ENCODE data around the gene SPDEF. TPM values are rescaled to one million over a fixed set of nuclear protein-coding genes. Genes with fewer than 3 reads are reported as not detected.

Gene SPDEF
- total and polyA plus RNA-seq, 2 donors (not counting 1 experiment from before 2014, with no cell fraction given): 0.10 TPM; not detected in 1

DNA sequence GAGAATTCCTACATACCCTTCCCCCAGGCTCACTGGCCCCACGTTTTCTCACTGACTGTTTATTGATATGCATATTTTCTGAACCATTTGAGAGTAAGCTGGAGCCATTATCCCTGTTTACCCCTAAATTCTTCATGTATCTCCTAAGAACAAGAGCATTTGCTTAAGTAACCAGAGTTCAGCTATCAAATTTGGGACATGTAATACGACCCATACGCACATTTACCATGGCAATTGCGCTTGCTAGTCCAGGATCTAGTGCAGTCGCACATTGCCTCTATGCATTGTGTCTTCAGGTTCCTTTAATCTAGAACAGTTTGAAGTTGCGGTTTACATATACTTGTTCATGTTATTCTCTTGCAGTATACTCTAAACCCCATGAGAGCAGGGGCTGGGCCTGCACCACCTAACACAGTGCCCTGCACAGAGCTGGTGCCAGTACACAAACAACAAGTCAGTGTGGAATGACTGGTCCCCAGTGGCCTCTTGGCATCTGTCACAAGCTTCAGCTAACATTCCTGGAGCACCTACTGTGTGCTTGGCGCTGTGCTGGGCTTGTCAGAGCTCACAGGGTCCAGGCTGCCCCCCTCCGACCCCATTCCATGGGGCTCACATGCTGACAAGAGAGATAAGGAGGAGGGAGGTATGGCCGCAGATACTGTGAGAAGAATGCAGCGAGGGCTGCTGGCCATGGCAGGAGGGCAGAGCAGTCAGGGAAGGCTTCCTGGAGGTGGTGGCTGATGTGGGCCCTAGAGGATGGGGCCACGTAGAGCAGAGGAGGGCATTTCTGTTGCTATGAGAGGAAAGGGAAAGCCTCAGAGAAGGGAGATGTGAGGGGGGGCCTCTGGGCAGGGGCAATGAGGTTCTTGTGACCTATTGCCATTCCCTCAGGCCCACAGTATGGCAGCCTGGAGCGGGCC lies 28.1 kb downstream of the SPDEF start:
- no peaks in the 10 kb centered on the region for H3K9me3 Mint-ChIP-seq (ENCODE audit: insufficient read depth)
- peak overlapping the region; percentile 73 for H3K4me3 Mint-ChIP-seq
- H3K4me1 ChIP-seq (ENCODE audit: control insufficient read depth in 2 of 2, insufficient read depth in 2 of 2, low read length in 2 of 2): peaks cover 7 to 13% of the 10 kb centered on the region in 2 donors
- no peaks in the 10 kb centered on the region for H3K27me3 Mint-ChIP-seq
- H3K9me3 ChIP-seq (ENCODE audit: control extremely low read depth in 1 of 3, control insufficient read depth in 2 of 3, insufficient read depth in 1 of 3, low read length in 2 of 3): no peaks in the 10 kb centered on the region
- no peak overlapping the region for H3K9ac ChIP-seq (ENCODE audit: low read length)
- H3K36me3 ChIP-seq (replicated peaks in 1 of 2; ENCODE audit: control extremely low read depth in 1 of 2, control insufficient read depth in 1 of 2, extremely low read depth in 1 of 2, insufficient read depth in 2 of 2, low read length in 1 of 2): no peaks in the 10 kb centered on the region
- H3K4me1 Mint-ChIP-seq: peaks cover 10% of the 10 kb centered on the region
- no peak for ATAC-seq (ENCODE audit: low read depth)
- no peaks in the 10 kb centered on the region for H3K79me2 ChIP-seq (ENCODE audit: control insufficient read depth, insufficient read depth, low read length)
- over 99% methylated on average over 10 of the region's 12 CpGs for WGBS (ENCODE audit: insufficient coverage)
- no peak for DNase-seq
- H3K27ac ChIP-seq (ENCODE audit: low read length in 2 of 2): peak overlapping the region in 1 of 2 donors; percentile 22
- intact Hi-C loops (cut with micrococcal nuclease): loop anchor here (1.0 to 10.0 kb wide), 5 partner anchors 81 to 361 kb away; partner anchors contain the start of genes ANKS1A and SNRPC
- H3K4me3 ChIP-seq (ENCODE audit: control extremely low read depth in 1 of 5, extremely low read depth in 1 of 5, insufficient read depth in 1 of 5, low read depth in 2 of 5, low read length in 4 of 5): no peak overlapping the region
- no peaks in the 10 kb centered on the region for H4K20me1 ChIP-seq (ENCODE audit: control insufficient read depth, insufficient read depth, low read length, poor library complexity, severe bottlenecking)
- ChIA-PET POLR2A (interaction anchor here (0.7 kb wide), 1 partner anchor 365 kb away, joined by 4 read pairs; no protein-coding TSS in a partner anchor), CTCF (interaction anchor here (0.8 to 3.4 kb wide), 4 partner anchors 12 to 612 kb away, joined by 3 to 19 read pairs (median 3); no protein-coding TSS in a partner anchor)
- no peaks in the 10 kb centered on the region for H3K27me3 ChIP-seq (replicated peaks in 1 of 4; ENCODE audit: control extremely low read depth in 1 of 4, control insufficient read depth in 3 of 4, insufficient read depth in 4 of 4, low read length in 3 of 4)
- TF ChIP-seq EZH2 (IDR thresholded peaks at IDR 0.05; ENCODE audit: borderline replicate concordance, insufficient read depth, low read depth, low read length, poor library complexity, severe bottlenecking): no peak
- TF ChIP-seq, protein P1, sequence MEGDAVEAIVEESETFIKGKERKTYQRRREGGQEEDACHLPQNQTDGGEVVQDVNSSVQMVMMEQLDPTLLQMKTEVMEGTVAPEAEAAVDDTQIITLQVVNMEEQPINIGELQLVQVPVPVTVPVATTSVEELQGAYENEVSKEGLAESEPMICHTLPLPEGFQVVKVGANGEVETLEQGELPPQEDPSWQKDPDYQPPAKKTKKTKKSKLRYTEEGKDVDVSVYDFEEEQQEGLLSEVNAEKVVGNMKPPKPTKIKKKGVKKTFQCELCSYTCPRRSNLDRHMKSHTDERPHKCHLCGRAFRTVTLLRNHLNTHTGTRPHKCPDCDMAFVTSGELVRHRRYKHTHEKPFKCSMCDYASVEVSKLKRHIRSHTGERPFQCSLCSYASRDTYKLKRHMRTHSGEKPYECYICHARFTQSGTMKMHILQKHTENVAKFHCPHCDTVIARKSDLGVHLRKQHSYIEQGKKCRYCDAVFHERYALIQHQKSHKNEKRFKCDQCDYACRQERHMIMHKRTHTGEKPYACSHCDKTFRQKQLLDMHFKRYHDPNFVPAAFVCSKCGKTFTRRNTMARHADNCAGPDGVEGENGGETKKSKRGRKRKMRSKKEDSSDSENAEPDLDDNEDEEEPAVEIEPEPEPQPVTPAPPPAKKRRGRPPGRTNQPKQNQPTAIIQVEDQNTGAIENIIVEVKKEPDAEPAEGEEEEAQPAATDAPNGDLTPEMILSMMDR (IDR thresholded peaks at IDR 0.05): no peak
- H3K4me2 ChIP-seq (replicated peaks; ENCODE audit: low read depth, low read length, poor library complexity, severe bottlenecking): peak overlapping the region; percentile 68
- H3K27ac Mint-ChIP-seq: peak overlapping the region; percentile 62
- H2AFZ ChIP-seq (ENCODE audit: insufficient read depth, low read depth, low read length, poor library complexity, severe bottlenecking): peak overlapping the region; percentile 63

Measured in B cell (primary cell).